IMR-90 (cell line): ENCODE results near the gene TRIP11. TPM values are rescaled to one million over a fixed set of nuclear protein-coding genes. Genes with fewer than 3 reads are reported as not detected.

ENCODE experiments used
- ATAC-seq: fragments of 200-7000 bp; cut with Tn5 transposase; 2 replicates; pipeline ENCODE4 v1.9.1; 2020; ENCODE audit warnings: low read depth, mild to moderate bottlenecking, moderate library complexity
- BruUV-seq: library from RNA; stranded (reverse); fragments of 400-500 nt; replicated peaks from 2 replicates; lab custom pipeline; 2021; lab: Mats Ljungman, UMichigan
- CTCF ChIA-PET: fragments of 300-600 bp; formaldehyde crosslinking; extraction: SDS; loops from one replicate; lab custom pipeline; 2021; ENCODE audit warnings: antibody characterized with exemption; lab: Yijun Ruan, JAX
- POLR2A ChIA-PET: fragments of 300-600 bp; sonication (Branson Sonifier 250); formaldehyde crosslinking; loops from one replicate; lab custom pipeline; 2022; ENCODE audit warnings: antibody characterized with exemption; ENCODE audit not compliant: unreplicated experiment; lab: Charles Lee
- DNase-seq: peaks from one replicate; pipeline ENCODE4 v3.0.0; 2013
- H2AFZ ChIP-seq: replicated peaks from 2 replicates; pipeline ENCODE3; 2013; ENCODE audit warnings: low read length, mild to moderate bottlenecking; ENCODE audit not compliant: poor library complexity
- H2AK5ac ChIP-seq: 2 replicates; pipeline ENCODE4 v1.6.1; 2013; ENCODE audit warnings: low read depth, low read length, inconsistent platforms
- H2AK9ac ChIP-seq: replicated peaks from 2 replicates; pipeline ENCODE3; 2013; ENCODE audit warnings: mild to moderate bottlenecking, low read depth, low read length, moderate library complexity; ENCODE audit not compliant: poor library complexity
- H2BK120ac ChIP-seq: 2 replicates; pipeline ENCODE4 v1.6.1; 2013; ENCODE audit warnings: low read depth, low read length, inconsistent platforms
- H2BK15ac ChIP-seq: 3 replicates; pipeline ENCODE4 v1.6.1; 2013; ENCODE audit warnings: low read depth, low read length, inconsistent platforms
- H2BK20ac ChIP-seq: 2 replicates; pipeline ENCODE4 v1.6.1; 2013; ENCODE audit warnings: low read depth, mild to moderate bottlenecking, inconsistent platforms, low read length, moderate library complexity
- H2BK5ac ChIP-seq: 2 replicates; pipeline ENCODE4 v1.6.1; 2013; ENCODE audit warnings: mild to moderate bottlenecking, low read depth, low read length, inconsistent platforms; ENCODE audit not compliant: poor library complexity, severe bottlenecking
- H3K14ac ChIP-seq: replicated peaks from 2 replicates; pipeline ENCODE4 v1.6.1; 2013; ENCODE audit warnings: low read depth, low read length, inconsistent platforms
- H3K18ac ChIP-seq: 2 replicates; pipeline ENCODE4 v1.6.1; 2013; ENCODE audit warnings: low read depth, low read length, control low read depth
- H3K23ac ChIP-seq: 2 replicates; pipeline ENCODE4 v1.6.1; 2013; ENCODE audit warnings: low read depth, low read length, inconsistent platforms
- H3K27ac ChIP-seq: 2 replicates; pipeline ENCODE4 v1.5.1; 2013; ENCODE audit warnings: mild to moderate bottlenecking, control low read depth, low read length; ENCODE audit not compliant: insufficient read depth
- H3K27me3 ChIP-seq: 2 replicates; pipeline ENCODE4 v1.6.1; 2013; ENCODE audit warnings: low read length; ENCODE audit not compliant: control insufficient read depth, insufficient read depth
- H3K36me3 ChIP-seq: 2 replicates; pipeline ENCODE4 v1.6.1; 2013; ENCODE audit warnings: low read length, mixed read lengths; ENCODE audit not compliant: control insufficient read depth, insufficient read depth
- H3K4ac ChIP-seq: 2 replicates; pipeline ENCODE4 v1.6.1; 2013; ENCODE audit warnings: low read depth, low read length, inconsistent platforms
- H3K4me1 ChIP-seq: 2 replicates; pipeline ENCODE4 v1.6.1; 2013; ENCODE audit warnings: low read length, mixed read lengths; ENCODE audit not compliant: control insufficient read depth, insufficient read depth
- H3K4me2 ChIP-seq: 2 replicates; pipeline ENCODE4 v1.6.1; 2013; ENCODE audit warnings: low read depth, mild to moderate bottlenecking, control low read depth, low read length, moderate library complexity
- H3K4me3 ChIP-seq: 2 replicates; pipeline ENCODE4 v1.5.1; 2013; ENCODE audit warnings: low read depth, mild to moderate bottlenecking, control low read depth, low read length, moderate library complexity; ENCODE audit not compliant: insufficient read depth
- H3K56ac ChIP-seq: 2 replicates; pipeline ENCODE4 v1.6.1; 2013; ENCODE audit warnings: low read length, inconsistent platforms; ENCODE audit not compliant: insufficient read depth; ENCODE audit errors: extremely low read depth
- H3K79me1 ChIP-seq, 2 experiments: 2 replicates each; pipeline ENCODE4 v1.6.1; 2013; ENCODE audit warnings: low read length in 2 of 2, inconsistent platforms in 1 of 2, low read depth in 1 of 2
- H3K9ac ChIP-seq: 2 replicates; pipeline ENCODE4 v1.6.1; 2013; ENCODE audit warnings: low read depth, low read length, control low read depth
- H3K9me1 ChIP-seq: 2 replicates; pipeline ENCODE4 v1.6.1; 2013; ENCODE audit warnings: low read length, inconsistent platforms; ENCODE audit not compliant: insufficient read depth
- H3K9me3 ChIP-seq: 2 replicates; pipeline ENCODE4 v1.6.1; 2013; ENCODE audit warnings: low read length; ENCODE audit not compliant: control insufficient read depth, insufficient read depth
- H4K20me1 ChIP-seq: 2 replicates; pipeline ENCODE4 v1.6.1; 2013; ENCODE audit warnings: low read length, inconsistent platforms; ENCODE audit not compliant: insufficient read depth
- H4K5ac ChIP-seq: 2 replicates; pipeline ENCODE4 v1.6.1; 2013; ENCODE audit warnings: mild to moderate bottlenecking, low read depth, low read length, control low read depth
- H4K8ac ChIP-seq, 2 experiments: 2 replicates each; pipeline ENCODE4 v1.6.1; 2013; ENCODE audit warnings: low read depth in 2 of 2, low read length in 2 of 2, control low read depth in 1 of 2, inconsistent platforms in 1 of 2
- H4K91ac ChIP-seq: 2 replicates; pipeline ENCODE4 v1.6.1; 2013; ENCODE audit warnings: low read depth, low read length, inconsistent platforms; ENCODE audit not compliant: insufficient read depth
- BHLHE40 ChIP-seq: fragments of 150-350 bp; IDR thresholded peaks from 2 replicates; pipeline ENCODE4 v1.6.1; 2016; ENCODE audit warnings: mild to moderate bottlenecking, low read depth, low read length
- CEBPB ChIP-seq: IDR thresholded peaks from 2 replicates; pipeline ENCODE4 v1.6.1; 2012; ENCODE audit warnings: low read depth, low read length, improper control_type of control experiment
- CHD1 ChIP-seq: IDR thresholded peaks from 2 replicates; pipeline ENCODE4 v1.6.1; 2012; ENCODE audit warnings: low read depth, low read length, improper control_type of control experiment
- CTCF ChIP-seq: conservative IDR thresholded peaks from 2 replicates; pipeline ENCODE4 v1.5.1; 2012; ENCODE audit warnings: mild to moderate bottlenecking, low read depth, low read length, improper control_type of control experiment
- ELK1 ChIP-seq: fragments of 150-350 bp; IDR thresholded peaks from 2 replicates; pipeline ENCODE4 v1.6.1; 2016; ENCODE audit warnings: low read depth, mild to moderate bottlenecking, low read length, moderate library complexity, borderline replicate concordance
- FOS ChIP-seq: fragments of 150-350 bp; IDR thresholded peaks from 2 replicates; pipeline ENCODE4 v1.6.1; 2016; ENCODE audit warnings: low read depth, low read length
- MAFK ChIP-seq: IDR thresholded peaks from 2 replicates; pipeline ENCODE4 v1.6.1; 2012; ENCODE audit warnings: low read depth, low read length, improper control_type of control experiment
- MAZ ChIP-seq: IDR thresholded peaks from 2 replicates; pipeline ENCODE4 v1.6.1; 2012; ENCODE audit warnings: low read depth, mild to moderate bottlenecking, low read length, improper control_type of control experiment, moderate library complexity, borderline replicate concordance
- MXI1 ChIP-seq: IDR thresholded peaks from 2 replicates; pipeline ENCODE4 v1.6.1; 2012; ENCODE audit warnings: low read depth, mild to moderate bottlenecking, low read length, moderate library complexity, borderline replicate concordance
- NFE2L2 ChIP-seq: fragments of 150-350 bp; IDR thresholded peaks from 2 replicates; pipeline ENCODE4 v1.6.1; 2016; ENCODE audit warnings: low read depth, mild to moderate bottlenecking, low read length
- POLR2A ChIP-seq: IDR thresholded peaks from 2 replicates; pipeline ENCODE4 v1.6.1; 2012; ENCODE audit warnings: mild to moderate bottlenecking, low read depth, low read length
- RAD21 ChIP-seq: IDR thresholded peaks from 2 replicates; pipeline ENCODE4 v1.6.1; 2012; ENCODE audit warnings: low read length, improper control_type of control experiment
- RCOR1 ChIP-seq: IDR thresholded peaks from 2 replicates; pipeline ENCODE4 v1.6.1; 2012; ENCODE audit warnings: mild to moderate bottlenecking, low read length, improper control_type of control experiment; ENCODE audit not compliant: insufficient replicate concordance
- RFX5 ChIP-seq: IDR thresholded peaks from 2 replicates; pipeline ENCODE4 v1.8.0; 2012; ENCODE audit warnings: low read depth, mild to moderate bottlenecking, low read length, moderate library complexity
- SMC3 ChIP-seq: fragments of 150-350 bp; IDR thresholded peaks from 2 replicates; pipeline ENCODE4 v1.6.1; 2016; ENCODE audit warnings: low read depth, mild to moderate bottlenecking, antibody characterized with exemption, low read length, moderate library complexity
- USF2 ChIP-seq: fragments of 150-350 bp; IDR thresholded peaks from 2 replicates; pipeline ENCODE4 v1.6.1; 2017; ENCODE audit warnings: mild to moderate bottlenecking, antibody characterized with exemption, low read length, low read depth
- WGBS, 2 experiments: methylation state at CpG; one replicate each; pipeline versions ENCODE4 v1.1.5 to v1.1.7; 2013; ENCODE audit warnings: missing lambda C conversion rate in 2 of 2; ENCODE audit not compliant: insufficient read length in 1 of 2; ENCODE audit errors: extremely low coverage in 2 of 2; 5-methylcytosine and 5-hydroxymethylcytosine counted together
- dilution Hi-C: fragments of 300-500 bp; cut with HindIII; formaldehyde crosslinking; loops from one replicate; pipeline ENCODE4 v1.14.3; 2018; ENCODE audit warnings: low sequenced_read_pairs; ENCODE audit not compliant: unreplicated experiment
- in situ Hi-C: fragments of 300-500 bp; cut with MboI; formaldehyde crosslinking; loops from 3 replicates; pipeline ENCODE4 v1.14.3; 2019; ENCODE audit warnings: low sequenced_read_pairs, inconsistent platforms, mixed read lengths
- intact Hi-C: fragments of 100-400 bp; cut with micrococcal nuclease; formaldehyde crosslinking; loops from 2 replicates; pipeline ENCODE4 v1.10.0; 2022
- polyA plus RNA-seq, 3 experiments: library from polyadenylated mRNA; depleted of rRNA; stranded (reverse); fragments of >200 nt; gene quantifications; 2 replicates each; pipeline ENCODE4 v1.2.3, GENCODE V29; 2012; ENCODE audit warnings: low replicate concordance in 1 of 3
- total RNA-seq: library from RNA; depleted of rRNA; stranded (reverse); fragments of >200 nt; gene quantifications from 2 replicates; pipeline ENCODE4 v1.2.3, GENCODE V29; 2012

The TRIP11 gene
- total and polyA plus RNA-seq, 2 of the 4 experiments (the other 2 are of a cell fraction) = 6.8 to 83.5 TPM

- in situ Hi-C loops = no loop called here
- H3K4ac ChIP-seq = no peak overlapping the region
- no peak for TF ChIP-seq SMC3
- TF ChIP-seq NFE2L2 = no peak
- no peak for TF ChIP-seq CHD1
- TF ChIP-seq CTCF = no peak
- TF ChIP-seq FOS = no peak
- no peak for TF ChIP-seq CEBPB
- no peak for TF ChIP-seq RAD21
- TF ChIP-seq RCOR1 = no peak
- no peak for TF ChIP-seq ELK1
- TF ChIP-seq RFX5 = no peak
- TF ChIP-seq MAZ = no peak
- TF ChIP-seq POLR2A = no peak
- no peak for TF ChIP-seq MXI1
- TF ChIP-seq USF2 = no peak
- no peak for TF ChIP-seq BHLHE40
- TF ChIP-seq MAFK = no peak
Observed at GRCh38 chr14:91940209-91940608, 99.7 kb downstream of the TRIP11 start.

More at GRCh38 chr14:91940209-91940608, 99.7 kb downstream of the TRIP11 start:
- H2BK5ac ChIP-seq = no peak overlapping the region
- ChIA-PET CTCF (no interaction called here), POLR2A (no interaction called here)
- DNase-seq (no peak), ATAC-seq (no peak)
- H2BK15ac ChIP-seq = no peak overlapping the region
- no peak overlapping the region for H4K8ac ChIP-seq
- no peak overlapping the region for H2AK9ac ChIP-seq
- BruUV-seq = no TSS peak
- H3K14ac ChIP-seq = no peak overlapping the region
- H3K9me3 ChIP-seq = no peaks in the 10 kb centered on the region
- no peak overlapping the region for H3K56ac ChIP-seq
- peaks cover 19% of the 10 kb centered on the region for H4K20me1 ChIP-seq
- peaks cover 19 to 48% of the 10 kb centered on the region in 2 experiments for H3K79me1 ChIP-seq
- H3K4me1 ChIP-seq = peaks cover under 1% of the 10 kb centered on the region
- no peak overlapping the region for H2BK120ac ChIP-seq
- no peak overlapping the region for H3K23ac ChIP-seq
- no peak overlapping the region for H2BK20ac ChIP-seq
- no peak overlapping the region for H4K91ac ChIP-seq
- H3K27ac ChIP-seq = no peak overlapping the region
- no CpG with 5 or more reads among the region's 3 CpGs for WGBS, 2 experiments
- H3K9ac ChIP-seq = no peak overlapping the region
- no peak overlapping the region for H3K18ac ChIP-seq
- no peaks in the 10 kb centered on the region for H3K27me3 ChIP-seq
- peaks cover 1% of the 10 kb centered on the region for H3K9me1 ChIP-seq
- dilution Hi-C loops (no loop called here), intact Hi-C loops (loop anchor here (10.0 kb wide), 1 partner anchor 165 kb away; the partner anchor contains the start of gene ATXN3)
- H2AFZ ChIP-seq = no peak overlapping the region
- no peak overlapping the region for H2AK5ac ChIP-seq
- peaks cover 42% of the 10 kb centered on the region for H3K36me3 ChIP-seq
- H3K4me3 ChIP-seq = no peak overlapping the region
- no peak overlapping the region for H3K4me2 ChIP-seq
- no peak overlapping the region for H4K5ac ChIP-seq
